K562 (cell line): ENCODE data around the gene TRIM65. TPM values are rescaled to one million over a fixed set of nuclear protein-coding genes. Genes with fewer than 3 reads are reported as not detected.

Experiments used
- ATF1 ChIP-seq, 2 experiments: fragments of 450-650 bp in 1 of 2; IDR thresholded peaks; 2 replicates each; pipeline ENCODE4 v1.6.1; 2016; ENCODE audit warnings: missing compliant biosample characterization in 1 of 2, missing genetic modification characterization in 1 of 2
- CBFA2T2 ChIP-seq: fragments of 450-650 bp; conservative IDR thresholded peaks from 2 replicates; pipeline ENCODE4 v1.6.1; 2017; ENCODE audit warnings: mild to moderate bottlenecking
- CHD2 ChIP-seq: IDR thresholded peaks from 2 replicates; pipeline ENCODE4 v1.6.1; 2011; ENCODE audit warnings: low read depth, low read length
- CREB3L1 ChIP-seq: fragments of 450-650 bp; IDR thresholded peaks from 2 replicates; pipeline ENCODE4 v1.6.1; 2014; ENCODE audit warnings: low read depth, mild to moderate bottlenecking, moderate library complexity, borderline replicate concordance
- ELF2 ChIP-seq: fragments of 250-450 bp; sonication (Bioruptor Pico); IDR thresholded peaks from 2 replicates; pipeline ENCODE4 v1.5.0; 2021; ENCODE audit warnings: mild to moderate bottlenecking
- L3MBTL2 ChIP-seq: fragments of 450-650 bp; IDR thresholded peaks from 2 replicates; pipeline ENCODE4 v1.6.1; 2016; ENCODE audit warnings: mild to moderate bottlenecking, moderate library complexity
- PHF8 ChIP-seq: fragments of 200-600 bp; sonication (generic); IDR thresholded peaks from 2 replicates; pipeline ENCODE4 v1.6.1; 2012; ENCODE audit warnings: mixed run types, mild to moderate bottlenecking, inconsistent platforms, low read length, moderate library complexity, borderline replicate concordance
- YY1 ChIP-seq, 3 experiments: IDR thresholded peaks; 2 replicates each; pipeline ENCODE4 v1.6.1; 2011; ENCODE audit warnings: low read length in 2 of 3, mild to moderate bottlenecking in 2 of 3, moderate library complexity in 2 of 3, borderline replicate concordance in 1 of 3, control low read depth in 1 of 3, low read depth in 1 of 3; ENCODE audit not compliant: insufficient read depth in 3 of 3, insufficient replicate concordance in 2 of 3, control insufficient read depth in 1 of 3, insufficient read length in 1 of 3; ENCODE audit errors: extremely low read depth in 1 of 3
- ZNF143 ChIP-seq: sonication (generic); formaldehyde crosslinking; IDR thresholded peaks from 2 replicates; pipeline ENCODE4 v1.9.0; 2022; ENCODE audit warnings: mild to moderate bottlenecking, missing genetic modification reagents
- ZNF583 ChIP-seq: fragments of 250-450 bp; sonication (Bioruptor Pico); IDR thresholded peaks from 2 replicates; pipeline ENCODE4 v1.4.0; 2020
- polyA plus RNA-seq, 8 experiments: library from polyadenylated mRNA; depleted of rRNA in 4 of 8; stranded (reverse) in 5 of 8; unstranded in 3 of 8; fragments of >200 nt; fragmentation: Nextera tagmentation in 2 of 8; fragmentation: Illumina TruSeq in 1 of 8; extraction: Ambion mirVana in 2 of 8; extraction: Trizol in 1 of 8; gene quantifications; 2 replicates each; pipeline versions ENCODE4 v1.2.1 to v1.2.3, GENCODE V29; 2011 to 2014; ENCODE audit warnings: inconsistent platforms in 1 of 8, missing spikeins in 1 of 8
- total RNA-seq, 7 experiments: library from RNA; depleted of rRNA in 6 of 7; stranded (reverse); fragments of >200 nt in 6 of 7; fragmentation: Illumina TruSeq in 2 of 7; extraction: Trizol in 2 of 7; gene quantifications; 2 replicates each; pipeline versions ENCODE4 v1.2.1 to v1.2.3, GENCODE V29; 2011 to 2021; ENCODE audit warnings: low replicate concordance in 1 of 7
- TF ChIP-seq, protein P1 (sequence below): fragments of 200-600 bp; sonication (generic); IDR thresholded peaks from one replicate; pipeline ENCODE4 v1.6.1; 2012; ENCODE audit warnings: mild to moderate bottlenecking, low read depth, low read length, inconsistent platforms
- TF ChIP-seq, protein P2 (sequence below): fragments of 450-650 bp; IDR thresholded peaks from 2 replicates; pipeline ENCODE4 v1.6.1; 2016; ENCODE audit warnings: antibody characterized with exemption

Gene TRIM65
- total and polyA plus RNA-seq, 9 of the 15 experiments (the other 6 are each of a cell fraction or from before 2014, with no cell fraction given): 2.8 to 45.7 (median 22.9) TPM

- TF ChIP-seq, protein P1, sequence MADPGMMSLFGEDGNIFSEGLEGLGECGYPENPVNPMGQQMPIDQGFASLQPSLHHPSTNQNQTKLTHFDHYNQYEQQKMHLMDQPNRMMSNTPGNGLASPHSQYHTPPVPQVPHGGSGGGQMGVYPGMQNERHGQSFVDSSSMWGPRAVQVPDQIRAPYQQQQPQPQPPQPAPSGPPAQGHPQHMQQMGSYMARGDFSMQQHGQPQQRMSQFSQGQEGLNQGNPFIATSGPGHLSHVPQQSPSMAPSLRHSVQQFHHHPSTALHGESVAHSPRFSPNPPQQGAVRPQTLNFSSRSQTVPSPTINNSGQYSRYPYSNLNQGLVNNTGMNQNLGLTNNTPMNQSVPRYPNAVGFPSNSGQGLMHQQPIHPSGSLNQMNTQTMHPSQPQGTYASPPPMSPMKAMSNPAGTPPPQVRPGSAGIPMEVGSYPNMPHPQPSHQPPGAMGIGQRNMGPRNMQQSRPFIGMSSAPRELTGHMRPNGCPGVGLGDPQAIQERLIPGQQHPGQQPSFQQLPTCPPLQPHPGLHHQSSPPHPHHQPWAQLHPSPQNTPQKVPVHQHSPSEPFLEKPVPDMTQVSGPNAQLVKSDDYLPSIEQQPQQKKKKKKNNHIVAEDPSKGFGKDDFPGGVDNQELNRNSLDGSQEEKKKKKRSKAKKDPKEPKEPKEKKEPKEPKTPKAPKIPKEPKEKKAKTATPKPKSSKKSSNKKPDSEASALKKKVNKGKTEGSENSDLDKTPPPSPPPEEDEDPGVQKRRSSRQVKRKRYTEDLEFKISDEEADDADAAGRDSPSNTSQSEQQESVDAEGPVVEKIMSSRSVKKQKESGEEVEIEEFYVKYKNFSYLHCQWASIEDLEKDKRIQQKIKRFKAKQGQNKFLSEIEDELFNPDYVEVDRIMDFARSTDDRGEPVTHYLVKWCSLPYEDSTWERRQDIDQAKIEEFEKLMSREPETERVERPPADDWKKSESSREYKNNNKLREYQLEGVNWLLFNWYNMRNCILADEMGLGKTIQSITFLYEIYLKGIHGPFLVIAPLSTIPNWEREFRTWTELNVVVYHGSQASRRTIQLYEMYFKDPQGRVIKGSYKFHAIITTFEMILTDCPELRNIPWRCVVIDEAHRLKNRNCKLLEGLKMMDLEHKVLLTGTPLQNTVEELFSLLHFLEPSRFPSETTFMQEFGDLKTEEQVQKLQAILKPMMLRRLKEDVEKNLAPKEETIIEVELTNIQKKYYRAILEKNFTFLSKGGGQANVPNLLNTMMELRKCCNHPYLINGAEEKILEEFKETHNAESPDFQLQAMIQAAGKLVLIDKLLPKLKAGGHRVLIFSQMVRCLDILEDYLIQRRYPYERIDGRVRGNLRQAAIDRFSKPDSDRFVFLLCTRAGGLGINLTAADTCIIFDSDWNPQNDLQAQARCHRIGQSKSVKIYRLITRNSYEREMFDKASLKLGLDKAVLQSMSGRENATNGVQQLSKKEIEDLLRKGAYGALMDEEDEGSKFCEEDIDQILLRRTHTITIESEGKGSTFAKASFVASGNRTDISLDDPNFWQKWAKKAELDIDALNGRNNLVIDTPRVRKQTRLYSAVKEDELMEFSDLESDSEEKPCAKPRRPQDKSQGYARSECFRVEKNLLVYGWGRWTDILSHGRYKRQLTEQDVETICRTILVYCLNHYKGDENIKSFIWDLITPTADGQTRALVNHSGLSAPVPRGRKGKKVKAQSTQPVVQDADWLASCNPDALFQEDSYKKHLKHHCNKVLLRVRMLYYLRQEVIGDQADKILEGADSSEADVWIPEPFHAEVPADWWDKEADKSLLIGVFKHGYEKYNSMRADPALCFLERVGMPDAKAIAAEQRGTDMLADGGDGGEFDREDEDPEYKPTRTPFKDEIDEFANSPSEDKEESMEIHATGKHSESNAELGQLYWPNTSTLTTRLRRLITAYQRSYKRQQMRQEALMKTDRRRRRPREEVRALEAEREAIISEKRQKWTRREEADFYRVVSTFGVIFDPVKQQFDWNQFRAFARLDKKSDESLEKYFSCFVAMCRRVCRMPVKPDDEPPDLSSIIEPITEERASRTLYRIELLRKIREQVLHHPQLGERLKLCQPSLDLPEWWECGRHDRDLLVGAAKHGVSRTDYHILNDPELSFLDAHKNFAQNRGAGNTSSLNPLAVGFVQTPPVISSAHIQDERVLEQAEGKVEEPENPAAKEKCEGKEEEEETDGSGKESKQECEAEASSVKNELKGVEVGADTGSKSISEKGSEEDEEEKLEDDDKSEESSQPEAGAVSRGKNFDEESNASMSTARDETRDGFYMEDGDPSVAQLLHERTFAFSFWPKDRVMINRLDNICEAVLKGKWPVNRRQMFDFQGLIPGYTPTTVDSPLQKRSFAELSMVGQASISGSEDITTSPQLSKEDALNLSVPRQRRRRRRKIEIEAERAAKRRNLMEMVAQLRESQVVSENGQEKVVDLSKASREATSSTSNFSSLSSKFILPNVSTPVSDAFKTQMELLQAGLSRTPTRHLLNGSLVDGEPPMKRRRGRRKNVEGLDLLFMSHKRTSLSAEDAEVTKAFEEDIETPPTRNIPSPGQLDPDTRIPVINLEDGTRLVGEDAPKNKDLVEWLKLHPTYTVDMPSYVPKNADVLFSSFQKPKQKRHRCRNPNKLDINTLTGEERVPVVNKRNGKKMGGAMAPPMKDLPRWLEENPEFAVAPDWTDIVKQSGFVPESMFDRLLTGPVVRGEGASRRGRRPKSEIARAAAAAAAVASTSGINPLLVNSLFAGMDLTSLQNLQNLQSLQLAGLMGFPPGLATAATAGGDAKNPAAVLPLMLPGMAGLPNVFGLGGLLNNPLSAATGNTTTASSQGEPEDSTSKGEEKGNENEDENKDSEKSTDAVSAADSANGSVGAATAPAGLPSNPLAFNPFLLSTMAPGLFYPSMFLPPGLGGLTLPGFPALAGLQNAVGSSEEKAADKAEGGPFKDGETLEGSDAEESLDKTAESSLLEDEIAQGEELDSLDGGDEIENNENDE: no peak
- TF ChIP-seq YY1 (IDR thresholded peaks at IDR 0.05; ENCODE audit: borderline replicate concordance in 1 of 3, control insufficient read depth in 1 of 3, extremely low read depth in 1 of 3, insufficient read depth in 3 of 3, insufficient read length in 1 of 3, insufficient replicate concordance in 2 of 3, low read depth in 1 of 3, low read length in 2 of 3): peak in 2 of 3 experiments; percentile 67 to 74
- TF ChIP-seq L3MBTL2: peak; percentile 72
- TF ChIP-seq ELF2 (CRISPR knock-in tag): peak; percentile 83
- TF ChIP-seq ZNF583: 0 out of 2 replicates have a peak, but pooled peaks have one; percentile 6
- TF ChIP-seq, protein P2, sequence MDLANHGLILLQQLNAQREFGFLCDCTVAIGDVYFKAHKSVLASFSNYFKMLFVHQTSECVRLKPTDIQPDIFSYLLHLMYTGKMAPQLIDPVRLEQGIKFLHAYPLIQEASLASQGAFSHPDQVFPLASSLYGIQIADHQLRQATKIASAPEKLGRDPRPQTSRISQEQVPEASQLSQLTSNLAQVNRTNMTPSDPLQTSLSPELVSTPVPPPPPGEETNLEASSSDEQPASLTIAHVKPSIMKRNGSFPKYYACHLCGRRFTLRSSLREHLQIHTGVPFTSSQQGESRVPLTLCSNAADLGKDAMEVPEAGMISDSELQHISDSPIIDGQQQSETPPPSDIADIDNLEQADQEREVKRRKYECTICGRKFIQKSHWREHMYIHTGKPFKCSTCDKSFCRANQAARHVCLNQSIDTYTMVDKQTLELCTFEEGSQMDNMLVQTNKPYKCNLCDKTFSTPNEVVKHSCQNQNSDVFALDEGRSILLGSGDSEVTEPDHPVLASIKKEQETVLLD: peak; percentile 77; the same call in 1 of the 2 replicates
- 0 out of 2 replicates have a peak, but pooled peaks have one; percentile 23 for TF ChIP-seq ZNF143
- TF ChIP-seq CHD2: peak; percentile 60
- peak; percentile 27; the same call in 1 of the 2 replicates for TF ChIP-seq PHF8
- TF ChIP-seq ATF1 (CRISPR knock-in tag; IDR thresholded peaks at IDR 0.05): no peak
- peak; percentile 70 for TF ChIP-seq ATF1 (tag; IDR thresholded peaks at IDR 0.05)
- TF ChIP-seq CREB3L1: peak; percentile 69
- 0 out of 2 replicates have a peak, but pooled peaks have one; percentile 27 for TF ChIP-seq CBFA2T2
Measured at GRCh38 chr17:75845058-75845711, 51.6 kb downstream of the TRIM65 start (continued).
